Measurements from ENCODE around the gene RPUSD4. TPM values are rescaled to one million over a fixed set of nuclear protein-coding genes. Genes with fewer than 3 reads are reported as not detected.

RPUSD4 gene
- total and polyA plus RNA-seq, 10 of the 15 experiments (the other 5 are each of a cell fraction or from before 2014, with no cell fraction given) = 24.5 to 47.6 (median 31.7) TPM

- no TSS peak for BruUV-seq (replicated peaks)
Measured at GRCh38 chr11:126186025-126186698, 25.3 kb downstream of the RPUSD4 start.

More at GRCh38 chr11:126186025-126186698, 25.3 kb downstream of the RPUSD4 start:
- POLR2A ChIA-PET = no interaction called here
- H3K27ac ChIP-seq (ENCODE audit: control insufficient read depth, insufficient read depth) = no peak overlapping the region
- H3K4me1 ChIP-seq (ENCODE audit: control insufficient read depth, insufficient read depth, low read length) = peaks cover 30% of the 10 kb centered on the region
- DNase-seq (ENCODE audit: low read depth, low spot score) (no peak), ATAC-seq (no peak), FAIRE-seq (no peak)
- H3K9ac ChIP-seq (ENCODE audit: control insufficient read depth, insufficient read depth, low read length) = no peak overlapping the region
- SMC1A ChIA-PET (ENCODE audit: uncharacterized antibody, unreplicated experiment) = interaction anchor here (0.6 to 1.5 kb wide), 2 partner anchors 9 to 147 kb away, joined by 3 to 5 read pairs; no protein-coding TSS in a partner anchor
- peaks cover 0 to 8% of the 10 kb centered on the region in 2 experiments; a peak in 2 of 4 replicates for H3K36me3 ChIP-seq (ENCODE audit: control insufficient read depth in 2 of 2, insufficient read depth in 2 of 2, low read length in 1 of 2)
- H3K9me3 ChIP-seq (replicated peaks; ENCODE audit: control insufficient read depth, insufficient read depth, low read length) = no peaks in the 10 kb centered on the region
- in situ Hi-C loops (cut with MboI) (no loop called here), intact Hi-C loops (cut with micrococcal nuclease; ENCODE audit: unreplicated experiment) (no loop called here)
- no peaks in the 10 kb centered on the region for H4K20me1 ChIP-seq (ENCODE audit: control insufficient read depth, insufficient read depth)
- 81% methylated on average over 15 of the region's 15 CpGs for WGBS (ENCODE audit: insufficient coverage, insufficient replicate concordance, low lambda C conversion rate, missing lambda C conversion rate)
- RAD21 ChIA-PET (ENCODE audit: unreplicated experiment) = interaction anchor here (2.1 kb wide), 1 partner anchor 243 kb away, joined by 8 read pairs; no protein-coding TSS in a partner anchor
- no peak overlapping the region for H3K4me2 ChIP-seq (ENCODE audit: control insufficient read depth, insufficient read depth)
- H3K27me3 ChIP-seq (replicated peaks in 1 of 2; ENCODE audit: control insufficient read depth in 2 of 2, insufficient read depth in 2 of 2, low read length in 1 of 2) = no peaks in the 10 kb centered on the region
- TF ChIP-seq CBX3 (IDR thresholded peaks at IDR 0.05; ENCODE audit: borderline replicate concordance, low read depth) = no peak
- TF ChIP-seq, protein P1, sequence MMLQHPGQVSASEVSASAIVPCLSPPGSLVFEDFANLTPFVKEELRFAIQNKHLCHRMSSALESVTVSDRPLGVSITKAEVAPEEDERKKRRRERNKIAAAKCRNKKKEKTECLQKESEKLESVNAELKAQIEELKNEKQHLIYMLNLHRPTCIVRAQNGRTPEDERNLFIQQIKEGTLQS (IDR thresholded peaks at IDR 0.05; ENCODE audit: borderline replicate concordance, extremely low read depth, low read depth, low read length) = no peak
- TF ChIP-seq, protein P2, sequence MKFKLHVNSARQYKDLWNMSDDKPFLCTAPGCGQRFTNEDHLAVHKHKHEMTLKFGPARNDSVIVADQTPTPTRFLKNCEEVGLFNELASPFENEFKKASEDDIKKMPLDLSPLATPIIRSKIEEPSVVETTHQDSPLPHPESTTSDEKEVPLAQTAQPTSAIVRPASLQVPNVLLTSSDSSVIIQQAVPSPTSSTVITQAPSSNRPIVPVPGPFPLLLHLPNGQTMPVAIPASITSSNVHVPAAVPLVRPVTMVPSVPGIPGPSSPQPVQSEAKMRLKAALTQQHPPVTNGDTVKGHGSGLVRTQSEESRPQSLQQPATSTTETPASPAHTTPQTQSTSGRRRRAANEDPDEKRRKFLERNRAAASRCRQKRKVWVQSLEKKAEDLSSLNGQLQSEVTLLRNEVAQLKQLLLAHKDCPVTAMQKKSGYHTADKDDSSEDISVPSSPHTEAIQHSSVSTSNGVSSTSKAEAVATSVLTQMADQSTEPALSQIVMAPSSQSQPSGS (IDR thresholded peaks at IDR 0.05; ENCODE audit: low read length) = no peak
- no peak for TF ChIP-seq TAF1 (IDR thresholded peaks at IDR 0.05; ENCODE audit: borderline replicate concordance, low read depth, low read length)
- TF ChIP-seq, protein P3, sequence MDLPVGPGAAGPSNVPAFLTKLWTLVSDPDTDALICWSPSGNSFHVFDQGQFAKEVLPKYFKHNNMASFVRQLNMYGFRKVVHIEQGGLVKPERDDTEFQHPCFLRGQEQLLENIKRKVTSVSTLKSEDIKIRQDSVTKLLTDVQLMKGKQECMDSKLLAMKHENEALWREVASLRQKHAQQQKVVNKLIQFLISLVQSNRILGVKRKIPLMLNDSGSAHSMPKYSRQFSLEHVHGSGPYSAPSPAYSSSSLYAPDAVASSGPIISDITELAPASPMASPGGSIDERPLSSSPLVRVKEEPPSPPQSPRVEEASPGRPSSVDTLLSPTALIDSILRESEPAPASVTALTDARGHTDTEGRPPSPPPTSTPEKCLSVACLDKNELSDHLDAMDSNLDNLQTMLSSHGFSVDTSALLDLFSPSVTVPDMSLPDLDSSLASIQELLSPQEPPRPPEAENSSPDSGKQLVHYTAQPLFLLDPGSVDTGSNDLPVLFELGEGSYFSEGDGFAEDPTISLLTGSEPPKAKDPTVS (IDR thresholded peaks at IDR 0.05; ENCODE audit: low read depth, low read length) = no peak
- TF ChIP-seq IRF4 (IDR thresholded peaks at IDR 0.05; ENCODE audit: low read depth, low read length) = no peak
- no peak for TF ChIP-seq SMC3 (IDR thresholded peaks at IDR 0.05; ENCODE audit: borderline replicate concordance, low read length)
- TF ChIP-seq NFXL1 (IDR thresholded peaks at IDR 0.05; ENCODE audit: borderline replicate concordance) = no peak
- no peak for TF ChIP-seq HCFC1 (IDR thresholded peaks at IDR 0.05; ENCODE audit: low read length)
- no peaks in the 10 kb centered on the region for H3K79me2 ChIP-seq (ENCODE audit: control insufficient read depth, insufficient read depth, low read length)
- H2AFZ ChIP-seq (ENCODE audit: control insufficient read depth, low read depth, low read length) = no peak overlapping the region
- CTCF ChIA-PET = interaction anchor here (1.3 to 10.7 kb wide), 4 partner anchors 8 to 262 kb away, joined by 3 to 220 read pairs (median 62); partner anchors contain the start of gene VSIG10L2
- no peak overlapping the region for H3K4me3 ChIP-seq

Data from GM12878 (cell line).